ENCODE measurements around the gene CPSF4L.

The CPSF4L gene

DNA sequence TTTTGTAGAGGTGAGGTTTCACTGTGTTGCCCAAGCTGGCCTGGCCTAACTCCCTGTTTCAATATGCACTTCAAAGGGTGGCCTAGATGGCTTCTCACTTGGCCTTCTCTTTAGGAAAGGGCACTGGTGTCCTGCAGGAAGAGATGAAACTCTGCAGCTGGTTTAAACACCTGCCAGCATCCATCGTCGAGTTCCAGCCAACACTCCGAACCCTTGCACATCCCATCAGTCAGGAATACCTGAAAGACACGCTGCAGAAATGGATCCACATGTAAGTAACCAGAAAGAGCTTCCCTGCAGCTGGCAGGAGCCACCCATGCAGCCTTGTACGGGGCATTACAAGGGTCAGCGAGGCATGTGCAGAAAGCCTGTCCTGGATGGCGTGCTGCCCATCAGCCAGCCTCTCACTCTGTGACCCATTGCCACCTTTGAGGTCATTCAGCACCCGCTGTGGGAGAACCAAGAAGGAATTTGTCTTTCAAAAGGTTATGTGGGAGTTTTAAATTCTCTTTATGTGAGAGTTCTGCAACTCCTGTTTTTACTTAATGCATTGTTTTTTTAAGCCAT is 61.8 kb downstream of the CPSF4L start:
- no peak for DNase-seq

DNA sequence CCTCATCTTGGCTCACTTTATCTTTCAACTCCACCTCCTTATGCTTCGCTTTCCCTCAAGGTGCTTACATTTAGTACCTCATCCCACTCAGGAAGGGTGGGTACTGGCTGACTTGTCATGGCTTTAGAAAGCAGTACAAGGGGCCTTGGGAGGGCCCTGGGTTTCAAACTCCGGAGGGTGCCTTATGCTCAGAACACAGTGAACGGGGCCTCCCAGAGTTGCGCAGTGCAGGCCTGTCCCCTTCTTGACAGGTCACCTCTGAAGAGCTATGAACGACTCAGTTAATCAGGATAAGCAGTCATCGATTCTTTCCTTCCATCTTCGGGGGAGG is 62.8 kb downstream of the CPSF4L start:
- DNase-seq, result no peak
